T-helper 2 cell treated with Interferon-gamma antibody and Interleukin-4, amounts not matched to agents 5 μg/mL and 100 μg/mL, for 36 hours (primary cell): ENCODE results near the gene MEF2D.

ENCODE experiments used
- DNase-seq: peaks from one replicate; pipeline ENCODE4 v3.0.0; 2021; ENCODE audit warnings: low spot score
- H3K27ac Mint-ChIP-seq: one replicate; pipeline ENCODE4 v1.8.0; 2021; ENCODE audit warnings: mild to moderate bottlenecking, mixed read lengths
- H3K27me3 Mint-ChIP-seq: one replicate; pipeline ENCODE4 v1.8.0; 2021; ENCODE audit warnings: low read depth, mixed read lengths
- H3K36me3 Mint-ChIP-seq: one replicate; pipeline ENCODE4 v1.8.0; 2021; ENCODE audit warnings: low read depth, mixed read lengths
- H3K4me1 Mint-ChIP-seq: one replicate; pipeline ENCODE4 v1.8.0; 2021; ENCODE audit warnings: low read depth, mixed read lengths
- H3K4me3 Mint-ChIP-seq: one replicate; pipeline ENCODE4 v1.8.0; 2022; ENCODE audit warnings: mild to moderate bottlenecking, moderate library complexity, mixed read lengths
- H3K9me3 Mint-ChIP-seq: one replicate; pipeline ENCODE4 v1.8.0; 2021; ENCODE audit warnings: mixed read lengths

Gene MEF2D

DNA sequence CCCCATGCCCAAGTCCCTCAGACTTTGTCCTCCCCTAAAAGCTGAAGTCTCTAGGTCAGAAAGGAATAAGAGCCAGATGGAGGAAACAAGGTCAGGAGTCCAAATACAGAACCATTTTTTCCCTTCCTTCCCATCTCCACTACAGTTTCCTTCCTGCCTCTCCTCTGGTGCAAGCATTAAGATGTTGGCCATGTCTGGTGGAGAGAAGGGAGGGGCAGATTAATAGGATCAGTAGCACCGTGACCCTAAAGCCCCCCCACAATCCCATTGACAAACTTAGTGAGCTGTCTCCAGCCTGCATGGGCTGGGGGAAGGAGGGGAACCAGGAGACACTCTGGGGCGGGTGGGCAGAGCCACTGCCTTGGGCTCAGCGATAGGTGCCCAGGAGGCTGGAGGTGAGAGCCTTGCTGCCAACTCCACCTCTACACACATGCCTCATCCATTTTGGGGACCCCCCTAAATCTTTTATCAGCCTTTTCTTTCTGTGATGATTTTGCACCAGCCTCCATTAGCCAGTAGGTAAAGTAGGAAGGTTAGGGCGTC lies 71.8 kb downstream of the MEF2D start:
- peaks cover 5% of the 10 kb centered on the region for H3K4me1 Mint-ChIP-seq
- no peak overlapping the region for H3K27ac Mint-ChIP-seq
- no peaks in the 10 kb centered on the region for H3K36me3 Mint-ChIP-seq
- no peak for DNase-seq
- H3K9me3 Mint-ChIP-seq = no peaks in the 10 kb centered on the region
- H3K27me3 Mint-ChIP-seq = peaks cover 96% of the 10 kb centered on the region
- H3K4me3 Mint-ChIP-seq = no peak overlapping the region

DNA sequence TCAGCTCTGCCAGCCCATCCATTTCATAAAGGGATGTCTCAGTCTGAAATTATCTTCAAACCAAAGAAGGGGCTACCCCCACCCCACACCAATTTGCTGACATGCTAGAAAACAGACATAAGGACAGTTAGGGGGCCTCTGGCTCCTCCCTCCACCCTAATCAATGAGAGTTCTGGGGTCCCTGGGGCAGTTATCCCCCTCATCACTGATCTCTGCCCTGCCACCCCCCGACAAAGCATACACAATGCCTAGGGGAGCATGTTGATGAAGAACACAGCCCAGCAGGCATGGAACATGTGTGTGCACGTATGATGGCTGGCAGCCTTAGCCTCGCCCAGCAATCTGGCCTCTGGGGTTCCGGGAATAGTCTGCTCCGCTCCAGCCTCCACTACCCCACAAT lies 72.6 kb downstream of the MEF2D start:
- no peak for DNase-seq
- Mint-ChIP-seq H3K4me1 (peaks cover 3% of the 10 kb centered on the region), H3K27ac (no peak overlapping the region), H3K4me3 (no peak overlapping the region), H3K36me3 (no peaks in the 10 kb centered on the region), H3K9me3 (no peaks in the 10 kb centered on the region), H3K27me3 (peaks cover 96% of the 10 kb centered on the region)

DNA sequence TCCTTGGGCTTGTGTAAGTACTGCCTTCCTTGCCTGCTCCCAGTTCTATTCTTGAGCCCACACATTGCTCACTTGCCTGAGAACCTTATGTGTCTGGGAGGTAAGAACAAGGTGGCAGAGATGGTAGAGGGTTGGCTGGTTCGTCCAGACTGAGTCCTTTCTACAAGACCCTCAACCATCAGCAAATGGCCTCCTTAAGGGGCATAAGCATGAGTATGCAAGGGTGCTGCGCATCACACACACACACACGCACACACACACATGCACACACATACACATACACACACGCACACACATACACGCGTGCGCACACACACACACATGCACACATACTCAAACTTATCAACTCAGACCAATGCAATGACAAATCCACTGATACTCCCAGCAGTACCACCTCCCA lies 74.6 kb downstream of the MEF2D start:
- Mint-ChIP-seq H3K4me3 (no peak overlapping the region), H3K36me3 (no peaks in the 10 kb centered on the region), H3K4me1 (peaks cover 6% of the 10 kb centered on the region), H3K27me3 (peaks cover 93% of the 10 kb centered on the region), H3K9me3 (no peaks in the 10 kb centered on the region), H3K27ac (no peak overlapping the region)
- no peak for DNase-seq

GRCh38 chr1:156424806-156425432 lies 75.7 kb downstream of the MEF2D start:
- peaks cover 9% of the 10 kb centered on the region for H3K4me1 Mint-ChIP-seq
- H3K27ac Mint-ChIP-seq = no peak overlapping the region
- no peak for DNase-seq
- H3K9me3 Mint-ChIP-seq = no peaks in the 10 kb centered on the region
- peaks cover 3% of the 10 kb centered on the region for H3K36me3 Mint-ChIP-seq
- H3K4me3 Mint-ChIP-seq = no peak overlapping the region
- H3K27me3 Mint-ChIP-seq = peaks cover 94% of the 10 kb centered on the region

GRCh38 chr1:156423422-156424352 lies 76.9 kb downstream of the MEF2D start:
- peaks cover 94% of the 10 kb centered on the region for H3K27me3 Mint-ChIP-seq
- H3K36me3 Mint-ChIP-seq = peaks cover 3% of the 10 kb centered on the region
- DNase-seq = no peak
- no peak overlapping the region for H3K4me3 Mint-ChIP-seq
- H3K4me1 Mint-ChIP-seq = peaks cover 7% of the 10 kb centered on the region
- no peaks in the 10 kb centered on the region for H3K9me3 Mint-ChIP-seq
- H3K27ac Mint-ChIP-seq = no peak overlapping the region

GRCh38 chr1:156422602-156423091 lies 77.9 kb downstream of the MEF2D start:
- H3K36me3 Mint-ChIP-seq = peaks cover 3% of the 10 kb centered on the region
- no peaks in the 10 kb centered on the region for H3K9me3 Mint-ChIP-seq
- H3K4me3 Mint-ChIP-seq = no peak overlapping the region
- DNase-seq = no peak
- peaks cover 94% of the 10 kb centered on the region for H3K27me3 Mint-ChIP-seq
- H3K4me1 Mint-ChIP-seq = peaks cover 7% of the 10 kb centered on the region
- no peak overlapping the region for H3K27ac Mint-ChIP-seq

DNA sequence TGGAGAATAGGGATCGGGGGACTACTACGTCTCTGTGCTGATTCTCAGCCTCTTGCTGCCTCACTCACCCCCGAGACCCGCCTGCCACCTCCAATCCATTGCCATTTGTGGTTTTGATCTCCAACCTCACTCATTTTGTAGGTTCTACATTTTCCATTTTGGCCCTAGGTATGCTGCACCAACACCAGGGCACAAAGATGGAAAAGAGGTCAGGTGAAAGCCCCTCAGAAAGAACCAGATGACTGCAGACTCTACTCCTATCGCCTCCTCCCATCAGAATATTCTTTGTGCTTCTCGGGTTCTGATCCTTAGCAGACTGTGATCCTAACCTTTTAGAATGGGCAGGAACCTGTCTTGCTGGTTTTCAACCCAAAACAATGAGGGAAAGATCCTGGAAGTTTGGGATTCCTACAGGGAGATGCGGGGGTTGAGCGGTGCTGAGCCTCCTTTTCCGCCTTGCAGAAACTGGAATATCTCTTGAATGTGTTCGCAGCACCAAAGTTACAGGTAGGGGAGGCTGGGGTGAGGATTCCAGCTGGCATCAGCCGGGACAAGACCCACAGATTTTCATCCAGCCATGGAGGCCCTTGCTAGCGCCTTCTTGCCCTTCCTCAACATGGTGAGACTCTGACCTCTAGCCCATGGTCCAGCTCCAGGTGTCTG lies 78.5 kb downstream of the MEF2D start:
- H3K27me3 Mint-ChIP-seq = peaks cover 94% of the 10 kb centered on the region
- no peak for DNase-seq
- H3K36me3 Mint-ChIP-seq = peaks cover 3% of the 10 kb centered on the region
- no peaks in the 10 kb centered on the region for H3K9me3 Mint-ChIP-seq
- H3K4me1 Mint-ChIP-seq = peaks cover 7% of the 10 kb centered on the region
- no peak overlapping the region for H3K27ac Mint-ChIP-seq
- peak overlapping the region; percentile 69 for H3K4me3 Mint-ChIP-seq

DNA sequence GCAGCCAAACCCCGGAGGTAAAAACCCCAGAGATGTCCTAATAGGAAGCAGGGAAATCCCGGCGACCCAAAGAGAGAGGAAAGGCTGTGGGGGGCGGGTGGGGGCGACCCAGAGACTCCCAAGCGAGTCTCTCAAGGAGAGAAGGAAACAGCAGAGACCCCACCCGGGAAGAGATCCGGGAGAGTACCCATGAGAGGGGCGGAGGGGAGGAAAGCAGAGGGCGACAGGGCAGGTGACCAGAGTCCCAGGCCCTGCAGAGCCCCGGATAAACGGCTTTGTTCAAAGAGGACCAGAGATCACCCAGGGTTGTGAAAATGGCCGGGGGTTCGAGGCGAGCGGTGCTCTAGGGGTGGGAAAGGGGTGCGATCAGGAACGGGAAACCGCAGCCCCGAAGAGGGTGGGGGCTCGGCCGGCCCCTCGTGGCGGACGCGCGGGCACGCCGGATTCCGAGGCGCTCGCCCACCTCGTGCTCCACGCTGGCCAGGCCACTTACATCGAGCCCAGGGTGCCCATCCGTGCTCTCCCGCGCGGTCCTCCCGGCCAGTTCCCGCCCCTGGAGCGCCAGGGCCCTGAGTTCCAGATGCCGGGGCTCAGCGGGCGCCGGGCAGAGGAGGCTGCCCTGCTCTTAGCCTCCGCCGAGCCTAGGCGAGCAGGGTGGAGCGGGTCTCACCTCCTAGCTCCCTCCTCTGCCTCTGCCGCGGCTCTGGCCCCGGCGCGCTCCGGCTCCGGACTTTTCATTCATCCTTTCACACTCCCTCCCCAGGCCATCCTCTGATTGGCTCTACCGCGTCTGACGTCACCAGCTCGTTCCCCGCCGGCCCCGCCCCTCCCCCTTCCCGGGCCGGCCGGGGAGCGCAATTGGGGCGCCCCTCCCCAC lies 79.3 kb downstream of the MEF2D start:
- DNase-seq = peak; percentile 73
- Mint-ChIP-seq H3K36me3 (peaks cover 3% of the 10 kb centered on the region), H3K27me3 (peaks cover 93% of the 10 kb centered on the region), H3K27ac (no peak overlapping the region), H3K9me3 (no peaks in the 10 kb centered on the region), H3K4me3 (peak overlapping the region; percentile 91), H3K4me1 (peaks cover 7% of the 10 kb centered on the region)

- Mint-ChIP-seq H3K36me3 (peaks cover 3% of the 10 kb centered on the region), H3K27ac (peak overlapping the region; percentile 16), H3K9me3 (no peaks in the 10 kb centered on the region), H3K27me3 (peaks cover 90% of the 10 kb centered on the region), H3K4me3 (peak overlapping the region; percentile 91), H3K4me1 (peaks cover 7% of the 10 kb centered on the region)
- DNase-seq = peak; percentile 31
Observed at GRCh38 chr1:156420205-156421061, 80.1 kb downstream of the MEF2D start.

DNA sequence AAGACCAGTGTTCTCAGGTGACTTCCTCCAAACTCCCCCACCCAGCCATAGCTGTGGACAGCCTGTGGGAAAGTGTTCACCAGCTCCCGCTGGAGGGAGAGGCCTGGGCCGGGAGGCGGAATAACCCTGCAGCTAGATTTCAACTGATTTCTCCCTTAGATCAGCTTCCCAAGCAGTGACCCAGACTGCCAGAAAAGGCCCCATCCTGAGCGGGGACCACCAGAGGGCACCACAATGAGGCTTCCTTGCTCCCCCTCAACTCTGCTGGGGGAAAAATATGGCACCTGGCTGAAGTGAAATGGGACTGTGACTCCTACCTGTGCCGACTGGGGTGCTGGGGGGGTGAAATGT lies 80.7 kb downstream of the MEF2D start:
- no peak overlapping the region for H3K27ac Mint-ChIP-seq
- no peak for DNase-seq
- H3K4me1 Mint-ChIP-seq = peaks cover 7% of the 10 kb centered on the region

GRCh38 chr1:156418416-156419070 lies 82.0 kb downstream of the MEF2D start:
- H3K9me3 Mint-ChIP-seq = no peaks in the 10 kb centered on the region
- H3K27me3 Mint-ChIP-seq = peaks cover 83% of the 10 kb centered on the region
- no peak overlapping the region for H3K4me3 Mint-ChIP-seq
- DNase-seq = no peak
- H3K27ac Mint-ChIP-seq = no peak overlapping the region
- peaks cover 3% of the 10 kb centered on the region for H3K36me3 Mint-ChIP-seq
- H3K4me1 Mint-ChIP-seq = peaks cover 7% of the 10 kb centered on the region

More for the DNA sequence above, 80.7 kb downstream of the MEF2D start:
- Mint-ChIP-seq H3K27me3 (peaks cover 87% of the 10 kb centered on the region), H3K4me3 (peak overlapping the region; percentile 91), H3K36me3 (peaks cover 3% of the 10 kb centered on the region), H3K9me3 (no peaks in the 10 kb centered on the region)

DNA sequence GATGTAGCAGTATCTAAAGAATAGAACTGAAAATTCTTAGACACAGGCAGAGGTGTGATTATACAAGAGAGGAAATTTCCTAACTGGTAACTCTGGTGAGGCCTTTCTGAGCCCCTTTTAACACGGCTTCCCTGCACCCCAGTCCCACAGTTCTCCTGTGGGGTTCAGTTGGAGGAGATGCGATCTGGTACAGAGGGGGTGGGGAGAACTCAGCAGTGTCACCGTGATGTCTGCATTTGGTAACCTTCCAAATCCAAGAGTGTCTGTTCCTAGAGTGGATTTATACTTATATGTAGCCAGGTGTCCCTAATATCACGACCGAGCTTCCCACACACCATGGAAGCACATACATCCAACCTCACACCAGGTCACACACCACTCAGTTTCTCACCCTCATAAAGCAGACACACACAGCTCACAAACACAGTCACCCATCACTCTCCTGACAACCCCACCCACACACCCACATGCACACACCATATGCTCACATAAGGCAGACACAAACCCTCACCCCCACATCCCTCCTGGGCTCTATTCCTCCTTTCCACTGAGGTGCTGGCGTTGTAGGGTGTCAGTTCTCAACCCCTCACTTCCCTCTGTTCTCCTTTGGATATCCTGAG lies 83.1 kb downstream of the MEF2D start:
- Mint-ChIP-seq H3K27ac (no peak overlapping the region), H3K27me3 (peaks cover 73% of the 10 kb centered on the region), H3K9me3 (no peaks in the 10 kb centered on the region), H3K4me3 (no peak overlapping the region), H3K36me3 (peaks cover 3% of the 10 kb centered on the region), H3K4me1 (peaks cover 7% of the 10 kb centered on the region)
- DNase-seq = no peak
